DOHH2 (cell line): ENCODE measurements around the gene TCAF2.
"Not testable (repeated sequence)": the region's sequence is repeated elsewhere in the genome, so short reads cannot be mapped to it uniquely, and the experiment has no call there.

ENCODE experiments used
- H3F3A ChIP-seq: fragments of 200-600 bp; sonication (generic), shearing (Covaris generic); 2 replicates; pipeline ENCODE4 v1.6.0; 2016; ENCODE audit warnings: antibody characterized with exemption, mild to moderate bottlenecking; ENCODE audit not compliant: control insufficient read depth, insufficient read depth
- H3K27ac ChIP-seq: fragments of 200-600 bp; sonication (generic); 2 replicates; pipeline ENCODE4 v1.5.1; 2014; ENCODE audit warnings: low read depth, mild to moderate bottlenecking, low read length, moderate library complexity
- H3K27me3 ChIP-seq: fragments of 200-600 bp; sonication (generic); 2 replicates; pipeline ENCODE4 v1.6.1; 2014; ENCODE audit warnings: mild to moderate bottlenecking, low read length, mixed read lengths; ENCODE audit not compliant: control insufficient read depth
- H3K36me3 ChIP-seq: fragments of 200-600 bp; sonication (generic); 2 replicates; pipeline ENCODE4 v1.6.1; 2014; ENCODE audit warnings: mild to moderate bottlenecking, low read length, moderate library complexity, mixed read lengths; ENCODE audit not compliant: control insufficient read depth
- H3K4me1 ChIP-seq: fragments of 200-600 bp; sonication (generic); 2 replicates; pipeline ENCODE4 v1.6.1; 2014; ENCODE audit warnings: mild to moderate bottlenecking, low read length, mixed read lengths; ENCODE audit not compliant: control insufficient read depth
- H3K4me2 ChIP-seq: fragments of 200-600 bp; sonication (generic); 2 replicates; pipeline ENCODE4 v1.6.0; 2014; ENCODE audit warnings: mild to moderate bottlenecking, low read length, moderate library complexity
- H3K4me3 ChIP-seq: fragments of 200-600 bp; sonication (generic); 2 replicates; pipeline ENCODE4 v1.5.1; 2014; ENCODE audit warnings: mild to moderate bottlenecking, low read length, mixed read lengths
- H3K79me2 ChIP-seq: fragments of 200-600 bp; sonication (generic); 2 replicates; pipeline ENCODE4 v1.6.1; 2014; ENCODE audit warnings: mild to moderate bottlenecking, low read length, mixed read lengths; ENCODE audit not compliant: control insufficient read depth
- H3K9me2 ChIP-seq: fragments of 200-600 bp; sonication (generic); replicated peaks from 2 replicates; pipeline ENCODE4 v1.6.1; 2014; ENCODE audit warnings: mild to moderate bottlenecking, low read length, mixed read lengths; ENCODE audit not compliant: control insufficient read depth
- H3K9me3 ChIP-seq: fragments of 200-600 bp; sonication (generic); 2 replicates; pipeline ENCODE4 v1.6.1; 2014; ENCODE audit warnings: antibody characterized with exemption, low read length, mixed read lengths; ENCODE audit not compliant: control insufficient read depth, insufficient read depth
- H4K20me1 ChIP-seq: fragments of 200-600 bp; sonication (generic); 2 replicates; pipeline ENCODE4 v1.6.0; 2014; ENCODE audit warnings: low read depth, mild to moderate bottlenecking, antibody characterized with exemption, low read length, moderate library complexity; ENCODE audit not compliant: control insufficient read depth, insufficient read depth

Gene TCAF2

GRCh38 chr7:143620058-143620457 is 716 bp upstream of the TCAF2 start:
- not testable (repeated sequence) for H3K79me2 ChIP-seq, H3K27me3 ChIP-seq, H3K4me2 ChIP-seq, H3K27ac ChIP-seq, H3K9me3 ChIP-seq, H3K9me2 ChIP-seq, H3K4me3 ChIP-seq, H3K4me1 ChIP-seq, H3K36me3 ChIP-seq, H4K20me1 ChIP-seq, H3F3A ChIP-seq

GRCh38 chr7:143621175-143621574 is 401 bp downstream of the TCAF2 start:
- not testable (repeated sequence) for H3K4me2 ChIP-seq, H4K20me1 ChIP-seq, H3F3A ChIP-seq, H3K4me1 ChIP-seq, H3K79me2 ChIP-seq, H3K4me3 ChIP-seq, H3K9me2 ChIP-seq, H3K27me3 ChIP-seq, H3K9me3 ChIP-seq, H3K36me3 ChIP-seq, H3K27ac ChIP-seq

- not testable (repeated sequence) for H3K79me2 ChIP-seq, H4K20me1 ChIP-seq, H3K4me3 ChIP-seq, H3K9me2 ChIP-seq, H3K27ac ChIP-seq, H3K4me2 ChIP-seq, H3K36me3 ChIP-seq, H3F3A ChIP-seq, H3K4me1 ChIP-seq, H3K9me3 ChIP-seq, H3K27me3 ChIP-seq
Observed at GRCh38 chr7:143622130-143622529, 1.4 kb downstream of the TCAF2 start.

DNA sequence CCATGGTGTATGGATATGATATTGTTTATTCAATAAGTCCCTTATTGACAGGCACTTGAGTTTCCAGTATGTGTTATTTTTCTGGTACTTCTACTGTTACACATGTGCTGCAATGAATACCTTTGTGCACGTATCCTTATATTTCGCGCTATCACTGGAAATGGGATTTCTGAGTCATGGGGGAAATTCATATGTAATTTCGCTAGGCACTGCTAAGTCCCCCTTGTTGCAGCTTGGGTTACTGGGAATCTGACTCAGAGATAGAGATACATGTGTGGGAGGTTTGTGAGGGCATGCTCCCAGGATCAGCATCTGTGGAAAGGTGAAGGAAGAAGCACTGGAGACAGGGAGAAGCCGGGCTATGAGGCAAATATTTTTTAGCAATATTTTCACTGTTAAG is 9.9 kb downstream of the TCAF2 start:
- not testable (repeated sequence) for H3K4me3 ChIP-seq

DNA sequence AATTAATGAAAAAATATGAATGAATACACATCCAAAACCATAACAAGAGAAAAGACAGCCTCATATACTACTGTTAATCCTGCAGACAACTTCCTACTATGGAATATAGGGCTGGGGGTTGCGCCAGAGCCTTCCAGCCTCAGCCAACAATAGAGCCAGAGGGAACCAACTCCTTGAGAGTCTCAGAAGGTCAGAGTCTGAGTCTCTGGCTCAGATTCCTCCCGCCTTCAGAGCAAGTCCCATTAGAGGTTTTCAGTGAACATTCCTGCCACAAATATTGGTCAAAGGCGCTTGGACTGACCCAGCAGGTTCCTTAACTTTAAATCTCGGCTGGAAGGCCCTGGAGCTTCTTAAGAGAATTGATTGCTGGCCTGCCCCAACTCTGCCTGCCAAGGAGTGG is 11.7 kb downstream of the TCAF2 start:
- not testable (repeated sequence) for H3K36me3 ChIP-seq, H3K9me3 ChIP-seq, H3K4me1 ChIP-seq, H3K79me2 ChIP-seq, H3K9me2 ChIP-seq, H4K20me1 ChIP-seq, H3K4me2 ChIP-seq, H3F3A ChIP-seq, H3K4me3 ChIP-seq, H3K27ac ChIP-seq, H3K27me3 ChIP-seq

More for the DNA sequence above, 9.9 kb downstream of the TCAF2 start:
- not testable (repeated sequence) for H3K36me3 ChIP-seq, H3K79me2 ChIP-seq, H3K4me1 ChIP-seq, H3K9me3 ChIP-seq, H3K27ac ChIP-seq, H4K20me1 ChIP-seq, H3K27me3 ChIP-seq, H3K4me2 ChIP-seq, H3F3A ChIP-seq, H3K9me2 ChIP-seq

DNA sequence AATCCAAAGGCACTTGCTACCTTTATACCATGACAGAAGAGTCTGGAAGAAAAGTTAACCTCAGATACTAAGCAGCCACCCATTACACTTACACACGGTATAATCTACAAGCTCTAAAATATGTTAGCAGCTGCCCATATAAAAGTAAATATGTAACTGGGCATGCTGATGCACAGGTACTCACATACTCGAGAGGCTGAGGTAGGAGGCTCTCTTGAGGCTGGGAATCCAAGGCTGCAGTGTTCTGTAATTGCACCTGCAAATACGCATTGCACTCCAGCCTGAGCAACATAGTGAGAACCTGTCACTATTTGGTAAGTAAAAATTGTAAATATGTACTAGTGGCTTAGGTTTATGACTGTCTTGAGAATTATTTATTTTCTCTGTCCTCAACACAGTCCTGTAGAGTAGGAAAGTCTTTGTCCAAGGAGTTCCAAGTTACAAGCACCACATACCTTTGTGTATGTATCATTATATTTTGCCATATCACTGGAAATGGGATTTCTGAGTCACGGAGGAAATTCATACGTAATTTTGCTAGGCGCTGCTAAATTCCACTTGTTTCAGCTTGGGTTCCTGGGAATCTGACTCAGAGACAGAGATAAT is 12.3 kb downstream of the TCAF2 start:
- not testable (repeated sequence) for H3K27me3 ChIP-seq, H3K79me2 ChIP-seq, H4K20me1 ChIP-seq, H3K9me2 ChIP-seq, H3K4me2 ChIP-seq, H3F3A ChIP-seq, H3K36me3 ChIP-seq, H3K4me1 ChIP-seq, H3K9me3 ChIP-seq, H3K27ac ChIP-seq, H3K4me3 ChIP-seq

- H3K4me1 ChIP-seq, H3K27me3 ChIP-seq: not testable (repeated sequence)
Observed at GRCh38 chr7:143635364-143636240, 14.8 kb downstream of the TCAF2 start.

GRCh38 chr7:143639372-143639771 is 18.6 kb downstream of the TCAF2 start:
- not testable (repeated sequence) for H3K4me3 ChIP-seq, H3K27me3 ChIP-seq, H3K36me3 ChIP-seq, H3K4me2 ChIP-seq, H3K79me2 ChIP-seq, H3K4me1 ChIP-seq, H3F3A ChIP-seq, H3K9me3 ChIP-seq, H3K27ac ChIP-seq, H3K9me2 ChIP-seq, H4K20me1 ChIP-seq

More at GRCh38 chr7:143635364-143636240, 14.8 kb downstream of the TCAF2 start:
- not testable (repeated sequence) for H3K9me2 ChIP-seq, H3K9me3 ChIP-seq, H4K20me1 ChIP-seq, H3K79me2 ChIP-seq, H3F3A ChIP-seq, H3K36me3 ChIP-seq, H3K4me2 ChIP-seq, H3K27ac ChIP-seq, H3K4me3 ChIP-seq
